ENCODE data around the gene ITM2C.

Gene ITM2C

DNA sequence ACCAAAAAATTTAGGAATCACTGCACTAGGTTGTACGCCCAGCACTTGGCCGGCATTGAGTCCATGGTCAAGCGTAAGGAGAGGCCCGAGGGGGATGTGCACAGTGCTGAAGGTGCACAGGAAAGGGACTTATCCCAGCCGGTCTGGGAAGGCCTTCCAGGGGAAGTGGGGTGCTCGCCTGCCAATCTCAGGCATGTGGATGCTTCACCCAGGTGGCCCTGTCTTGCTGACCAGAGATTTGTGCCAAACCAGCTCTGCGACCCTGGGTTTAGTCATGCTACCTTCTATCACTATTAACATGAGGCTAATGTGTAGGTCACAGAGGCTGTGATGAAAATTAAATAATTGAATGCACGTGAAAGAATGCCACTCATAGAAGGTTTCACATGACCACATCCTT is 1.7 kb upstream of the ITM2C start:
- no peaks in the 10 kb centered on the region for H3K9me2 ChIP-seq (replicated peaks; ENCODE audit: insufficient read depth, low read length)
- TF ChIP-seq EZH2phosphoT487 (conservative IDR thresholded peaks at IDR 0.05; ENCODE audit: low read length) (no peak), CTCF (IDR thresholded peaks at IDR 0.05; ENCODE audit: insufficient read depth, low read length, poor library complexity, severe bottlenecking) (no peak)
- H3F3A ChIP-seq (ENCODE audit: insufficient read depth) = no peaks in the 10 kb centered on the region
- no peaks in the 10 kb centered on the region for H3K36me3 ChIP-seq (ENCODE audit: low read length)
- H3K27me3 ChIP-seq (ENCODE audit: low read length) = no peaks in the 10 kb centered on the region
- no peak overlapping the region for H3K27ac ChIP-seq (ENCODE audit: low read depth, low read length)
- H3K4me2 ChIP-seq (ENCODE audit: low read depth, low read length, poor library complexity, severe bottlenecking) = no peak overlapping the region
- no peaks in the 10 kb centered on the region for H3K79me2 ChIP-seq (ENCODE audit: insufficient read depth, low read length)
- no peak overlapping the region for H3K4me3 ChIP-seq (ENCODE audit: insufficient read depth, low read length, poor library complexity, severe bottlenecking)
- H2AFZ ChIP-seq (ENCODE audit: low read depth, low read length, severe bottlenecking) = no peak overlapping the region
- H4K20me1 ChIP-seq (ENCODE audit: low read depth, low read length) = no peaks in the 10 kb centered on the region
- no peaks in the 10 kb centered on the region for H3K9me3 ChIP-seq (ENCODE audit: insufficient read depth, low read length)
- H3K9ac ChIP-seq (ENCODE audit: low read length) = no peak overlapping the region

GRCh38 chr2:230863442-230864121 is 1.2 kb upstream of the ITM2C start:
- no peak overlapping the region for H3K4me2 ChIP-seq (ENCODE audit: low read depth, low read length, poor library complexity, severe bottlenecking)

DNA sequence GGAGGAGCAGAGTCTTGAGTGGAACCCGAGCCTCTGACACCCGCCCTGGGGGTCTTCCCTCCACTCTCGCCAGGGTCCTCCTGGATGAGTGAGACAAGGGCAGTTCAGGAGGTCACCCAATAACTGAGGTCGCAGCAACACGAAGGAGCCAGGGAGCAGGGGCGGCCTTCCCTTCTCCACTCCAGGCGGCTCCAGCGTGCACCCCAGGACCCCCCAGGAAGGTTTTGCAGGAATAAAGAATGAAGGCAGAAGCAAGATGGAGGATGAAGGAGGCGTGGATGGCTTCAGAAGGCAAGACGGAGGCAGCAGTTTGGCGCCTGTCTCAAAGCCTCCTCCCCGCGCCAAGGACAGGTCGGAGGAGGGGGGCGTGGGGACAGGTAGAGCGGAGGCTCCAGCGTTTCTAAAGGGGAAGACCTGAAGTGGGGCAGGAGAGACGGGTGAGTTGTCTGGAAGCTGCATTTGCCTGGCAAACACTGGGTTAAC is 579 bp upstream of the ITM2C start:
- Histone ChIP-seq H4K20me1 (ENCODE audit: low read depth, low read length) (no peaks in the 10 kb centered on the region), H3K9ac (ENCODE audit: low read length) (no peak overlapping the region), H3K9me3 (ENCODE audit: insufficient read depth, low read length) (no peaks in the 10 kb centered on the region), H3K27me3 (ENCODE audit: low read length) (no peaks in the 10 kb centered on the region), H3K4me2 (ENCODE audit: low read depth, low read length, poor library complexity, severe bottlenecking) (no peak overlapping the region), H3K9me2 (replicated peaks; ENCODE audit: insufficient read depth, low read length) (no peaks in the 10 kb centered on the region), H3K4me3 (ENCODE audit: insufficient read depth, low read length, poor library complexity, severe bottlenecking) (no peak overlapping the region), H3K36me3 (ENCODE audit: low read length) (no peaks in the 10 kb centered on the region), H2AFZ (ENCODE audit: low read depth, low read length, severe bottlenecking) (no peak overlapping the region), H3F3A (ENCODE audit: insufficient read depth) (no peaks in the 10 kb centered on the region), H3K79me2 (ENCODE audit: insufficient read depth, low read length) (no peaks in the 10 kb centered on the region), H3K27ac (ENCODE audit: low read depth, low read length) (no peak overlapping the region)
- no peak for TF ChIP-seq EZH2phosphoT487 (conservative IDR thresholded peaks at IDR 0.05; ENCODE audit: low read length)
- TF ChIP-seq CTCF (IDR thresholded peaks at IDR 0.05; ENCODE audit: insufficient read depth, low read length, poor library complexity, severe bottlenecking) = no peak

More at GRCh38 chr2:230863442-230864121, 1.2 kb upstream of the ITM2C start:
- Histone ChIP-seq H3K36me3 (ENCODE audit: low read length) (no peaks in the 10 kb centered on the region), H2AFZ (ENCODE audit: low read depth, low read length, severe bottlenecking) (no peak overlapping the region), H3K9me2 (replicated peaks; ENCODE audit: insufficient read depth, low read length) (no peaks in the 10 kb centered on the region), H3K9me3 (ENCODE audit: insufficient read depth, low read length) (no peaks in the 10 kb centered on the region), H4K20me1 (ENCODE audit: low read depth, low read length) (no peaks in the 10 kb centered on the region), H3K4me3 (ENCODE audit: insufficient read depth, low read length, poor library complexity, severe bottlenecking) (no peak overlapping the region), H3F3A (ENCODE audit: insufficient read depth) (no peaks in the 10 kb centered on the region), H3K79me2 (ENCODE audit: insufficient read depth, low read length) (no peaks in the 10 kb centered on the region), H3K27me3 (ENCODE audit: low read length) (no peaks in the 10 kb centered on the region), H3K27ac (ENCODE audit: low read depth, low read length) (no peak overlapping the region), H3K9ac (ENCODE audit: low read length) (no peak overlapping the region)
- TF ChIP-seq EZH2phosphoT487 (conservative IDR thresholded peaks at IDR 0.05; ENCODE audit: low read length) (no peak), CTCF (IDR thresholded peaks at IDR 0.05; ENCODE audit: insufficient read depth, low read length, poor library complexity, severe bottlenecking) (no peak)
